HEK293 (cell line): ENCODE results near the gene MAML1.

Source experiments
- CTCF ChIA-PET: fragments of 350-600 bp; formaldehyde crosslinking; extraction: SDS; loops from one replicate; lab custom pipeline; 2021; ENCODE audit warnings: antibody characterized with exemption; lab: Yijun Ruan, JAX
- POLR2A ChIA-PET: fragments of 300-600 bp; formaldehyde crosslinking; extraction: SDS; loops from one replicate; lab custom pipeline; 2020; ENCODE audit warnings: antibody characterized with exemption, inconsistent platforms; lab: Yijun Ruan, JAX
- H3K27ac ChIP-seq: fragments of 200-500 bp; sonication (Bioruptor generic); 2 replicates; pipeline ENCODE4 v1.5.1; 2014; ENCODE audit warnings: low read depth, low read length, control low read depth, inconsistent platforms; ENCODE audit errors: extremely low read depth
- H3K36me3 ChIP-seq, 2 experiments: fragments of 200-500 bp in 1 of 2; sonication (Bioruptor generic) in 1 of 2; 1 replicate in 1 of 2; 2 replicates in 1 of 2; pipeline ENCODE4 v1.5.1; 2014 to 2017; ENCODE audit warnings: inconsistent platforms in 2 of 2, low read length in 2 of 2; ENCODE audit not compliant: control insufficient read depth in 2 of 2, insufficient read depth in 1 of 2
- H3K4me1 ChIP-seq: fragments of 200-500 bp; sonication (Bioruptor generic); 2 replicates; pipeline ENCODE4 v1.5.1; 2014; ENCODE audit warnings: mild to moderate bottlenecking, low read length, inconsistent platforms; ENCODE audit not compliant: control insufficient read depth, insufficient read depth
- H3K4me3 ChIP-seq: 2 replicates; pipeline ENCODE4 v1.5.1; 2011; ENCODE audit warnings: low read depth, mild to moderate bottlenecking, control low read depth, low read length, moderate library complexity
- H3K9me3 ChIP-seq: fragments of 200-500 bp; sonication (Bioruptor generic); 2 replicates; pipeline ENCODE4 v1.5.1; 2014; ENCODE audit warnings: low read depth, low read length, inconsistent platforms; ENCODE audit not compliant: control insufficient read depth, insufficient read depth
- KLF7 ChIP-seq: fragments of 450-650 bp; formaldehyde crosslinking; IDR thresholded peaks from 2 replicates; pipeline ENCODE4 v1.5.1; 2016; ENCODE audit warnings: missing biosample characterization, missing genetic modification characterization, borderline replicate concordance
- KLF9 ChIP-seq: fragments of 450-650 bp; formaldehyde crosslinking; IDR thresholded peaks from 2 replicates; pipeline ENCODE4 v1.5.1; 2016; ENCODE audit warnings: missing biosample characterization, missing genetic modification characterization, low read depth
- ZBTB44 ChIP-seq: fragments of 450-650 bp; IDR thresholded peaks from 2 replicates; pipeline ENCODE4 v1.5.1; 2018; ENCODE audit warnings: missing biosample characterization, mild to moderate bottlenecking, missing genetic modification characterization
- ZFP3 ChIP-seq: fragments of 450-650 bp; formaldehyde crosslinking; IDR thresholded peaks from 2 replicates; pipeline ENCODE4 v1.5.1; 2016; ENCODE audit warnings: low read depth, missing biosample characterization, missing genetic modification characterization
- ZIC2 ChIP-seq: fragments of 450-650 bp; formaldehyde crosslinking; IDR thresholded peaks from 2 replicates; pipeline ENCODE4 v1.5.1; 2016; ENCODE audit warnings: missing biosample characterization, missing genetic modification characterization
- ZNF132 ChIP-seq: fragments of 450-650 bp; formaldehyde crosslinking; IDR thresholded peaks from 2 replicates; pipeline ENCODE4 v1.5.1; 2017; ENCODE audit warnings: missing biosample characterization, missing genetic modification characterization, borderline replicate concordance
- ZNF133 ChIP-seq: fragments of 450-650 bp; formaldehyde crosslinking; IDR thresholded peaks from 2 replicates; pipeline ENCODE4 v1.5.1; 2016; ENCODE audit warnings: missing biosample characterization, missing genetic modification characterization
- ZNF138 ChIP-seq: fragments of 450-650 bp; formaldehyde crosslinking; IDR thresholded peaks from 2 replicates; pipeline ENCODE4 v1.5.1; 2016; ENCODE audit warnings: missing biosample characterization, missing genetic modification characterization, borderline replicate concordance
- ZNF18 ChIP-seq: fragments of 450-650 bp; formaldehyde crosslinking; IDR thresholded peaks from 2 replicates; pipeline ENCODE4 v1.5.1; 2016; ENCODE audit warnings: missing biosample characterization, missing genetic modification characterization
- ZNF223 ChIP-seq: fragments of 450-650 bp; formaldehyde crosslinking; IDR thresholded peaks from 2 replicates; pipeline ENCODE4 v1.5.1; 2016; ENCODE audit warnings: missing biosample characterization, missing genetic modification characterization
- ZNF341 ChIP-seq: fragments of 450-650 bp; formaldehyde crosslinking; IDR thresholded peaks from 2 replicates; pipeline ENCODE4; 2016; ENCODE audit warnings: low read depth, missing biosample characterization, missing genetic modification characterization
- ZNF350 ChIP-seq: fragments of 450-650 bp; formaldehyde crosslinking; IDR thresholded peaks from 2 replicates; pipeline ENCODE4 v1.5.0; 2017; ENCODE audit warnings: missing biosample characterization, mild to moderate bottlenecking, missing genetic modification characterization
- ZNF48 ChIP-seq: fragments of 450-650 bp; formaldehyde crosslinking; IDR thresholded peaks from 2 replicates; pipeline ENCODE4 v1.5.1; 2016; ENCODE audit warnings: missing biosample characterization, missing genetic modification characterization
- ZNF510 ChIP-seq: fragments of 450-650 bp; formaldehyde crosslinking; IDR thresholded peaks from 2 replicates; pipeline ENCODE4 v1.5.1; 2018; ENCODE audit warnings: mild to moderate bottlenecking, missing genetic modification characterization, missing biosample characterization; ENCODE audit not compliant: insufficient replicate concordance
- ZNF560 ChIP-seq: fragments of 450-650 bp; formaldehyde crosslinking; IDR thresholded peaks from 2 replicates; pipeline ENCODE4 v1.5.1; 2017; ENCODE audit warnings: missing biosample characterization, missing genetic modification characterization, borderline replicate concordance
- ZNF654 ChIP-seq: fragments of 450-650 bp; formaldehyde crosslinking; IDR thresholded peaks from 2 replicates; pipeline ENCODE4 v1.5.1; 2016; ENCODE audit warnings: low read depth, missing biosample characterization, missing genetic modification characterization
- ZNF664 ChIP-seq: fragments of 450-650 bp; formaldehyde crosslinking; IDR thresholded peaks from 2 replicates; pipeline ENCODE4 v1.5.1; 2016; ENCODE audit warnings: missing biosample characterization, missing genetic modification characterization
- ZNF692 ChIP-seq: fragments of 450-650 bp; formaldehyde crosslinking; IDR thresholded peaks from 2 replicates; pipeline ENCODE4 v1.5.1; 2016; ENCODE audit warnings: missing biosample characterization, missing genetic modification characterization
- ZNF707 ChIP-seq: fragments of 450-650 bp; formaldehyde crosslinking; IDR thresholded peaks from 2 replicates; pipeline ENCODE4 v1.5.1; 2016; ENCODE audit warnings: missing biosample characterization, missing genetic modification characterization
- ZNF791 ChIP-seq: fragments of 450-650 bp; formaldehyde crosslinking; IDR thresholded peaks from 2 replicates; pipeline ENCODE4 v1.5.1; 2016; ENCODE audit warnings: missing biosample characterization, missing genetic modification characterization
- TF ChIP-seq, protein P1 (sequence below): fragments of 450-650 bp; formaldehyde crosslinking; IDR thresholded peaks from 2 replicates; pipeline ENCODE4 v1.5.1; 2016; ENCODE audit warnings: missing biosample characterization, missing genetic modification characterization

MAML1 gene

DNA sequence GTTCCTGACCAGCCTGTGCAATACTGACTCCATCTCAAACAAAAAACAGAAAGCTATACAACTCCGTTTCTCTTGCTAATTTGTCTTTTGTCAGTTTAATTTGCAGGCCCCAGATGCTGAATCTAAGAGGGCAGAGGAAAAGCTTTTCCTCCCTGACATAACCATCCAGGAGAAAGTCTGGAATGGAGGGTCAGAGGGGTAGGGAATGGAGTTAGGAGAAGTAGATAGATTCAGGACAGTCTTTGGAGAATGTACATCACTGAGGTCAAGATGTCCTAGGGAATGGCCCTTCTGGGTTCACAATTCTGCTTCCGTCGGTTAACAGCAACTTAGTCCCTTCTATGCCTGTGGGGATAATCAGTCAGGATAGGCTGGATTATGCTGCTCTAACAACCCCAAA is 81.5 kb downstream of the MAML1 start (continued):
- TF ChIP-seq ZNF510 (tag by site-specific recombination) (no peak), ZNF664 (tag by site-specific recombination) (no peak), KLF7 (tag by site-specific recombination) (no peak)

- H3K4me1 ChIP-seq: peaks cover 14% of the 10 kb centered on the region
- TF ChIP-seq ZNF791 (tag by site-specific recombination): no peak
- no peak for TF ChIP-seq ZNF18 (tag by site-specific recombination)
- TF ChIP-seq ZNF654 (tag by site-specific recombination): no peak
- TF ChIP-seq ZNF48 (tag by site-specific recombination): no peak
- TF ChIP-seq ZNF692 (tag by site-specific recombination): no peak
- no peak for TF ChIP-seq ZFP3 (tag by site-specific recombination)
- no peak for TF ChIP-seq KLF9 (tag by site-specific recombination)
- TF ChIP-seq ZNF138: no peak
- no peak for TF ChIP-seq ZNF350 (tag by site-specific recombination)
- TF ChIP-seq, protein P1, sequence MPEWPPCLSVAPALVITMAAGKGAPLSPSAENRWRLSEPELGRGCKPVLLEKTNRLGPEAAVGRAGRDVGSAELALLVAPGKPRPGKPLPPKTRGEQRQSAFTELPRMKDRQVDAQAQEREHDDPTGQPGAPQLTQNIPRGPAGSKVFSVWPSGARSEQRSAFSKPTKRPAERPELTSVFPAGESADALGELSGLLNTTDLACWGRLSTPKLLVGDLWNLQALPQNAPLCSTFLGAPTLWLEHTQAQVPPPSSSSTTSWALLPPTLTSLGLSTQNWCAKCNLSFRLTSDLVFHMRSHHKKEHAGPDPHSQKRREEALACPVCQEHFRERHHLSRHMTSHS (tag by site-specific recombination): no peak
- TF ChIP-seq ZNF341 (tag by site-specific recombination): no peak
- no peak for TF ChIP-seq ZIC2 (tag by site-specific recombination)
- TF ChIP-seq ZNF132 (tag by site-specific recombination): no peak
- no peak for TF ChIP-seq ZBTB44
- TF ChIP-seq ZNF223 (tag by site-specific recombination): no peak
- no peak for TF ChIP-seq ZNF133
- no peak for TF ChIP-seq ZNF560 (tag by site-specific recombination)
- no peak for TF ChIP-seq ZNF707
- no peak overlapping the region for H3K27ac ChIP-seq
- no peak overlapping the region for H3K4me3 ChIP-seq
- peaks cover 5 to 47% of the 10 kb centered on the region in 2 experiments; a peak in 2 of 3 replicates for H3K36me3 ChIP-seq
- no peaks in the 10 kb centered on the region for H3K9me3 ChIP-seq
- ChIA-PET CTCF (interaction anchor here (0.6 kb wide), 1 partner anchor 11 kb away, joined by 3 read pairs; no protein-coding TSS in a partner anchor), POLR2A (no interaction called here)
Observed at GRCh38 chr5:179815491-179816249, 83.0 kb downstream of the MAML1 start.
